Activated B cell treated with CpG ODN at 0.5 μM for 24 hours (primary cell): ENCODE results near the gene ATP12A. TPM values are rescaled to one million over a fixed set of nuclear protein-coding genes. Genes with fewer than 3 reads are reported as not detected.
A peak's percentile ranks its signal among the peaks of the same experiment; 100 is the strongest.

Experiments
- ATAC-seq: fragments of 200-7000 bp; cut with Tn5 transposase; one replicate; pipeline ENCODE4 v1.10.0; 2021; ENCODE audit warnings: low read depth, mild to moderate bottlenecking, moderate library complexity
- CTCF ChIA-PET: fragments of 350-600 bp; sonication (Branson Sonifier 250); formaldehyde crosslinking; loops from one replicate; lab custom pipeline; 2021; ENCODE audit warnings: antibody characterized with exemption; lab: Charles Lee
- POLR2A ChIA-PET: fragments of 350-600 bp; sonication (Branson Sonifier 250); formaldehyde crosslinking; loops from one replicate; lab custom pipeline; 2021; ENCODE audit warnings: antibody characterized with exemption; lab: Charles Lee
- DNase-seq: peaks from one replicate; pipeline ENCODE4 v3.0.0; 2022
- H3K27ac Mint-ChIP-seq: one replicate; pipeline ENCODE4 v1.8.0; 2020; ENCODE audit warnings: mixed read lengths
- H3K27me3 Mint-ChIP-seq: one replicate; pipeline ENCODE4 v1.8.0; 2021; ENCODE audit warnings: mixed read lengths
- H3K36me3 Mint-ChIP-seq: one replicate; pipeline ENCODE4 v1.8.0; 2021; ENCODE audit warnings: low read depth, mixed read lengths
- H3K4me1 Mint-ChIP-seq: one replicate; pipeline ENCODE4 v1.8.0; 2021; ENCODE audit warnings: mixed read lengths
- H3K4me3 Mint-ChIP-seq: one replicate; pipeline ENCODE4 v1.8.0; 2020; ENCODE audit warnings: mild to moderate bottlenecking, mixed read lengths
- H3K9me3 Mint-ChIP-seq: one replicate; pipeline ENCODE4 v1.8.0; 2020; ENCODE audit warnings: mixed read lengths
- CTCF ChIP-seq: fragments of 200-600 bp; IDR thresholded peaks from one replicate; pipeline ENCODE4 v1.8.0; 2022; ENCODE audit warnings: antibody characterized with exemption, mild to moderate bottlenecking
- intact Hi-C: fragments of 100-400 bp; cut with micrococcal nuclease; formaldehyde crosslinking; loops from one replicate; pipeline ENCODE4 v1.15.1; 2024
- total RNA-seq: library from RNA; stranded (reverse); gene quantifications from 2 replicates; pipeline ENCODE4 v1.2.3, GENCODE V29; 2022

The ATP12A gene
- total RNA-seq, 1 donor from 2014 or later, result not detected

GRCh38 chr13:24693862-24694471, 13.8 kb downstream of the ATP12A start:
- no peak overlapping the region for H3K4me3 Mint-ChIP-seq
- DNase-seq (no peak), ATAC-seq (peak; percentile 45)
- ChIA-PET CTCF (interaction anchor here (0.6 to 2.7 kb wide), 10 partner anchors 9 to 307 kb away, joined by 3 to 8 read pairs (median 4); no protein-coding TSS in a partner anchor), POLR2A (no interaction called here)
- peaks cover 34% of the 10 kb centered on the region for H3K27me3 Mint-ChIP-seq
- peaks cover 5% of the 10 kb centered on the region for H3K4me1 Mint-ChIP-seq
- no peaks in the 10 kb centered on the region for H3K36me3 Mint-ChIP-seq
- H3K9me3 Mint-ChIP-seq, result no peaks in the 10 kb centered on the region
- no peak for TF ChIP-seq CTCF
- H3K27ac Mint-ChIP-seq, result no peak overlapping the region
- intact Hi-C loops, result loop anchor here (1.0 kb wide), 1 partner anchor 303 kb away; no protein-coding TSS in a partner anchor

DNA sequence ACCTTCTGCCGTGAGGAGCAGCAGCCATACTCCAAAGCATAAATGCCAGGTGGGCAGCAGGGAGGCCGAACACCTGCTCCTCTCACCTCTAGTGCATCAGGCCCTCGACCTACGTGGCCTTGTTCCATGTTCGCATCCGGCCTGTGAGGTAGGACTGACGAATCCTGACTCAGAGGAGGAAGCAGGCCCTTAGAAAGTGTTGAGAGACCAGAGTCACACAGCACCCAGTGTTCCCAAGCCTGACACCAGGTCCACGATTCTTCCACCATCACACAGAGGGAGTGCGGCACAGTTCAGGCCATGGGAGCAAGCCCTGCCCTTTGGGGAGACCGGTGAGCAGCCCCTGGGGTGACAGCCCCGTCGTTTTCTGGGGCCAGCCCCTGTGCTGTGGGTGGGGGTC, 14.7 kb downstream of the ATP12A start:
- Mint-ChIP-seq H3K27me3 (peaks cover 39% of the 10 kb centered on the region), H3K27ac (no peak overlapping the region), H3K9me3 (no peaks in the 10 kb centered on the region), H3K4me1 (peaks cover 5% of the 10 kb centered on the region), H3K36me3 (no peaks in the 10 kb centered on the region), H3K4me3 (no peak overlapping the region)
- TF ChIP-seq CTCF, result no peak
- ATAC-seq (no peak), DNase-seq (no peak)
- ChIA-PET CTCF (interaction anchor here (1.1 to 2.7 kb wide), 3 partner anchors 22 to 274 kb away, joined by 4 to 8 read pairs (median 6); no protein-coding TSS in a partner anchor), POLR2A (no interaction called here)
- intact Hi-C loops, result loop anchor here (1.0 kb wide), 1 partner anchor 302 kb away; no protein-coding TSS in a partner anchor

- Mint-ChIP-seq H3K27me3 (peaks cover 27% of the 10 kb centered on the region), H3K27ac (no peak overlapping the region), H3K36me3 (no peaks in the 10 kb centered on the region), H3K4me1 (peaks cover 5% of the 10 kb centered on the region), H3K4me3 (no peak overlapping the region), H3K9me3 (no peaks in the 10 kb centered on the region)
- CTCF ChIA-PET, result no interaction called here
- ATAC-seq, result no peak
- POLR2A ChIA-PET, result no interaction called here
- intact Hi-C loops, result no loop called here
- TF ChIP-seq CTCF, result no peak
- DNase-seq, result no peak
Observed at GRCh38 chr13:24698686-24699085, 18.5 kb downstream of the ATP12A start.

- Mint-ChIP-seq H3K27me3 (peaks cover 25% of the 10 kb centered on the region), H3K36me3 (no peaks in the 10 kb centered on the region), H3K4me3 (no peak overlapping the region), H3K9me3 (no peaks in the 10 kb centered on the region), H3K4me1 (no peaks in the 10 kb centered on the region), H3K27ac (no peak overlapping the region)
- ChIA-PET CTCF (no interaction called here), POLR2A (no interaction called here)
- intact Hi-C loops, result no loop called here
- no peak for DNase-seq
- no peak for ATAC-seq
- TF ChIP-seq CTCF, result no peak
Observed at GRCh38 chr13:24699541-24699940, 19.3 kb downstream of the ATP12A start.

DNA sequence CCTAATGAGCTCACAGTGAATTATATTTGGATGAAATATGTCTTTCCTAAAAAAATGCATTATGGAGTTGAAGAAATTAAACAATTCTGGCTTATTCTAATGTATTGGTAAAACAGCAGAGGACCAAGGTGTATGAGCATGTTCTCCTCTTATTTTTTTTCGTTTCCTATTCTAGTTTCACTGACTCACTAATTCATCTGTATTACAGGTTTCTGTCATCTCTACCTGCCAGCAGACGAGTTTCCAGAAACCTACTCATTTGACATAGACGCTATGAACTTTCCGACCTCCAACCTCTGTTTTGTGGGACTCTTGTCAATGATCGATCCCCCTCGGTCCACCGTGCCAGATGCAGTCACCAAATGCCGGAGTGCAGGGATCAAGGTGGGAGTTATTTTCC, 20.3 kb downstream of the ATP12A start:
- Mint-ChIP-seq H3K9me3 (no peaks in the 10 kb centered on the region), H3K4me3 (no peak overlapping the region), H3K27me3 (peaks cover 25% of the 10 kb centered on the region), H3K36me3 (no peaks in the 10 kb centered on the region), H3K27ac (no peak overlapping the region), H3K4me1 (no peaks in the 10 kb centered on the region)
- ATAC-seq (no peak), DNase-seq (no peak)
- CTCF ChIA-PET, result no interaction called here
- no peak for TF ChIP-seq CTCF
- POLR2A ChIA-PET, result no interaction called here
- intact Hi-C loops, result no loop called here
